ENCODE data around the gene DIO2.

The DIO2 gene

GRCh38 chr14:80237143-80237542 is 25.8 kb upstream of the DIO2 start:
- H2AFZ ChIP-seq (ENCODE audit: low read length), result no peak overlapping the region
- H3K9ac ChIP-seq (ENCODE audit: low read depth, low read length, poor library complexity, severe bottlenecking), result no peak overlapping the region
- no peaks in the 10 kb centered on the region for H3K27me3 ChIP-seq (ENCODE audit: insufficient read depth, low read length, poor library complexity, severe bottlenecking)
- H4K20me1 ChIP-seq (ENCODE audit: insufficient read depth, low read length, poor library complexity, severe bottlenecking), result no peaks in the 10 kb centered on the region
- no peak for TF ChIP-seq CTCF (conservative IDR thresholded peaks at IDR 0.05; ENCODE audit: low read length)
- no peak for TF ChIP-seq EZH2phosphoT487 (IDR thresholded peaks at IDR 0.05; ENCODE audit: borderline replicate concordance)
- H3K36me3 ChIP-seq (ENCODE audit: insufficient read depth, low read length), result no peaks in the 10 kb centered on the region
- peaks cover 9% of the 10 kb centered on the region for H3K9me3 ChIP-seq (ENCODE audit: insufficient read depth, low read depth, low read length)
- H3K9me2 ChIP-seq (replicated peaks; ENCODE audit: low read depth, low read length), result no peaks in the 10 kb centered on the region
- H3F3A ChIP-seq (ENCODE audit: low read depth), result no peaks in the 10 kb centered on the region
- H3K79me2 ChIP-seq (ENCODE audit: insufficient read depth, low read length), result no peaks in the 10 kb centered on the region
- no peaks in the 10 kb centered on the region for H3K4me1 ChIP-seq (ENCODE audit: insufficient read depth, low read length, poor library complexity, severe bottlenecking)
- H3K4me2 ChIP-seq (ENCODE audit: low read depth, low read length, poor library complexity, severe bottlenecking), result no peak overlapping the region
- no peak overlapping the region for H3K4me3 ChIP-seq (ENCODE audit: low read length, poor library complexity, severe bottlenecking)

GRCh38 chr14:80233470-80234089 is 22.3 kb upstream of the DIO2 start:
- TF ChIP-seq EZH2phosphoT487 (IDR thresholded peaks at IDR 0.05; ENCODE audit: borderline replicate concordance), result no peak
- no peak for TF ChIP-seq CTCF (conservative IDR thresholded peaks at IDR 0.05; ENCODE audit: low read length)
- peaks cover 9% of the 10 kb centered on the region for H3K9me3 ChIP-seq (ENCODE audit: insufficient read depth, low read depth, low read length)
- H3K9me2 ChIP-seq (replicated peaks; ENCODE audit: low read depth, low read length), result no peaks in the 10 kb centered on the region; the same call in 1 of the 2 replicates
- no peak overlapping the region for H3K9ac ChIP-seq (ENCODE audit: low read depth, low read length, poor library complexity, severe bottlenecking)
- H3K36me3 ChIP-seq (ENCODE audit: insufficient read depth, low read length), result no peaks in the 10 kb centered on the region
- H3K4me2 ChIP-seq (ENCODE audit: low read depth, low read length, poor library complexity, severe bottlenecking), result no peak overlapping the region
- no peaks in the 10 kb centered on the region for H3K79me2 ChIP-seq (ENCODE audit: insufficient read depth, low read length)
- no peaks in the 10 kb centered on the region for H3K4me1 ChIP-seq (ENCODE audit: insufficient read depth, low read length, poor library complexity, severe bottlenecking)
- no peaks in the 10 kb centered on the region for H3K27me3 ChIP-seq (ENCODE audit: insufficient read depth, low read length, poor library complexity, severe bottlenecking)
- H4K20me1 ChIP-seq (ENCODE audit: insufficient read depth, low read length, poor library complexity, severe bottlenecking), result no peaks in the 10 kb centered on the region
- no peak overlapping the region for H2AFZ ChIP-seq (ENCODE audit: low read length)
- H3K4me3 ChIP-seq (ENCODE audit: low read length, poor library complexity, severe bottlenecking), result no peak overlapping the region
- no peaks in the 10 kb centered on the region for H3F3A ChIP-seq (ENCODE audit: low read depth)

DNA sequence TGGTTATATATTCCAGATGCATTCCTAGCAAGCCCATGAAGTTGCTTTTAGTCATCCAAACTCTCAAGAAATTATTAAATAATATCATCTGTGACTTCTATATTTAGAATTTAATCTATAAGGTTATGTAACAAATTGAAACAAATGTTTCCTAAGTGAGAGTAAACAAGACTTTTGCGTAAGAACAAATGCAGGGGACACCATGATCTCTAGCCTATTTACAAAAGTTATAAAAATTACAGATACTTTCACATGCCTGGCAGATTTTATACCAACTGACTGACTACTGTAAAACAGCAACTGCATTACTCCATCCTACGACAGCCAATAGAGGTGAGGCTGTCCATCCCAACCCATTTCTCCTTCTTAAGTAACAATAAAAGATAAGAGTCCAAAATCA is 20.4 kb upstream of the DIO2 start:
- H3K36me3 ChIP-seq (ENCODE audit: insufficient read depth, low read length), result no peaks in the 10 kb centered on the region
- no peaks in the 10 kb centered on the region; the same call in 1 of the 2 replicates for H3K9me3 ChIP-seq (ENCODE audit: insufficient read depth, low read depth, low read length)
- H3K4me3 ChIP-seq (ENCODE audit: low read length, poor library complexity, severe bottlenecking), result no peak overlapping the region

More for the DNA sequence above, 20.4 kb upstream of the DIO2 start:
- H3K27me3 ChIP-seq (ENCODE audit: insufficient read depth, low read length, poor library complexity, severe bottlenecking), result no peaks in the 10 kb centered on the region
- no peak overlapping the region for H3K4me2 ChIP-seq (ENCODE audit: low read depth, low read length, poor library complexity, severe bottlenecking)
- H3F3A ChIP-seq (ENCODE audit: low read depth), result no peaks in the 10 kb centered on the region
- H3K79me2 ChIP-seq (ENCODE audit: insufficient read depth, low read length), result no peaks in the 10 kb centered on the region
- H3K4me1 ChIP-seq (ENCODE audit: insufficient read depth, low read length, poor library complexity, severe bottlenecking), result no peaks in the 10 kb centered on the region
- no peak overlapping the region for H2AFZ ChIP-seq (ENCODE audit: low read length)
- TF ChIP-seq CTCF (conservative IDR thresholded peaks at IDR 0.05; ENCODE audit: low read length), result no peak
- TF ChIP-seq EZH2phosphoT487 (IDR thresholded peaks at IDR 0.05; ENCODE audit: borderline replicate concordance), result no peak
- no peak overlapping the region for H3K9ac ChIP-seq (ENCODE audit: low read depth, low read length, poor library complexity, severe bottlenecking)
- no peaks in the 10 kb centered on the region for H4K20me1 ChIP-seq (ENCODE audit: insufficient read depth, low read length, poor library complexity, severe bottlenecking)
- no peaks in the 10 kb centered on the region; the same call in 1 of the 2 replicates for H3K9me2 ChIP-seq (replicated peaks; ENCODE audit: low read depth, low read length)
